Pulmonary artery endothelial cell (primary cell): Measurements from ENCODE around the gene IDH3B. TPM values are rescaled to one million over a fixed set of nuclear protein-coding genes. Genes with fewer than 3 reads are reported as not detected.
"Not testable (repeated sequence)": the region's sequence is repeated elsewhere in the genome, so short reads cannot be mapped to it uniquely, and the experiment has no call there.

Source experiments
- DNase-seq: peaks from one replicate; pipeline ENCODE4 v3.0.0-alpha.2; 2011; ENCODE audit warnings: low read depth, low spot score
- total RNA-seq: library from RNA; depleted of rRNA; stranded (reverse); fragments of >200 nt; gene quantifications from 2 replicates; pipeline ENCODE4 v1.2.3, GENCODE V29; 2014

IDH3B gene
- 121 and 141 TPM in 2 replicates for total RNA-seq

GRCh38 chr20:2663887-2664719, at the start of gene IDH3B:
TSS of gene IDH3B (minus strand) at chr20:2664216. CDS start at chr20:2664188, 28 bp downstream.
- peak; percentile 73 for DNase-seq

GRCh38 chr20:2713285-2713684, 49.3 kb upstream of the IDH3B start:
- DNase-seq = no peak

GRCh38 chr20:2709205-2709981, 45.4 kb upstream of the IDH3B start:
- DNase-seq = no peak

- DNase-seq = no peak
Measured at GRCh38 chr20:2708665-2709064, 44.6 kb upstream of the IDH3B start.

- no peak for DNase-seq
Measured at GRCh38 chr20:2708073-2708415, 44.0 kb upstream of the IDH3B start.

- DNase-seq = no peak
Measured at GRCh38 chr20:2707353-2708072, 43.5 kb upstream of the IDH3B start.

GRCh38 chr20:2706688-2707352, 42.8 kb upstream of the IDH3B start:
- no peak for DNase-seq

- DNase-seq = no peak
Measured at GRCh38 chr20:2705931-2706645, 42.1 kb upstream of the IDH3B start.

- DNase-seq = no peak
Measured at GRCh38 chr20:2703716-2704475, 39.9 kb upstream of the IDH3B start.

- no peak for DNase-seq
Measured at GRCh38 chr20:2701671-2702081, 37.7 kb upstream of the IDH3B start.

- DNase-seq = no peak
Measured at GRCh38 chr20:2700913-2701620, 37.1 kb upstream of the IDH3B start.

GRCh38 chr20:2699775-2700413, 35.9 kb upstream of the IDH3B start:
- no peak for DNase-seq

- no peak for DNase-seq
Measured at GRCh38 chr20:2698912-2699311, 34.9 kb upstream of the IDH3B start.

GRCh38 chr20:2698186-2698817, 34.3 kb upstream of the IDH3B start:
- DNase-seq = no peak

GRCh38 chr20:2697768-2698167, 33.8 kb upstream of the IDH3B start:
- DNase-seq = no peak

GRCh38 chr20:2696646-2697045, 32.6 kb upstream of the IDH3B start:
- DNase-seq = no peak

GRCh38 chr20:2695984-2696525, 32.0 kb upstream of the IDH3B start:
- DNase-seq = not testable (repeated sequence)
